ENCODE results near the gene ACSBG1.

Gene ACSBG1

DNA sequence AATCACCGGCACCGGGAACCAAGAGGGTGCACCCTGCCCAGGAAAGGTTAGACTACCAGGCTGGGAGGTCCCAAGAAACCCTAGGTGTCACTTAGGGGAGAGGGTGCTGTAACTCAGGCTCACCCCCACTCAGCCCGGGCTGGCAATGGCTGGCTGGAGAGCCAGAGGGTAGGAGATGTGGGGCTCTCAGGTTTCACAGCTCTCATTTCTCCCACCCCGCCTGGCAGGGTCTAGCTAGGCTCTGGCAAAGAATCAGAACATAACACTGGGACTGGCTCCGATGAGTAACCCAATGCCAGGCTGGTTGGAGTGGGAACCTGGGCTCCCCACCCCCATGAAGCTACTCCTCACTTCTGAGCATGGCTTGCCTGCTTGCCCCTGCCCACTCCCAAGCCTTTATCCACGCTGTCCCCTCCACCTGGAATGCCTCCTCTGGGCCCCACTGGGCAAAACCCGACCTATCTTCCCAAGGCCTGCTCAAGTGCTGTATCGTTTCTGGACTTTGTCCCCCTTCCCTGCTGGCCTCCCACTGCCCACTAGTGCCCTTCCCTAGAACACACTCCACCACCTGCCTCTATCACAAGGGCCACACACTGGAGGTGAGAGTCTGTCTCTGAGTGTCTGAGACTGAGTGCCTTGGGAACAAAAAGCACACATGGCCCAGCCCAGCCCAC, 105.2 kb downstream of the ACSBG1 start:
- DNase-seq, result no peak

DNA sequence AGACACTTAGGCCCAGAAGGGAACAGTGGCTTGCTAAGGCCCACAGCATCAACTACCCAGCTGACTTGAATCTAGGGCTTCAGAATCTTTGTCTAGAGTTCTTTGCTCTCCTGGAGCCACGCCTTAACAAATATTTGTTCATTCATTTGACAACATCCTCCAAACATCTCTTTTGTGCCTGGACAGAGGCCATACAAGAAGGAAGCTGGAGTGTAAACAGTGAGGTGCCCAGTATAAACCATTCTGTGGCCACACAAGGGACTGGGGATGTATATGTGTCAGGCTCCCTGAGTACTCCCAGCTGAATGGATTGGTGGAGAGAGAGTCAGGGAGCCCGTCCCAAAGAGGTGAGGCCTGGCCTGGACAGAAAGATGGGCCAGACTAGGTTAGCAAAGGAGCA, 106.5 kb downstream of the ACSBG1 start:
- DNase-seq, result no peak

GRCh38 chr15:78125267-78125666, 109.1 kb downstream of the ACSBG1 start:
- no peak for DNase-seq

- DNase-seq, result no peak
These were observed 113.8 kb downstream of the ACSBG1 start for GRCh38 chr15:78120523-78120922.

All from CD4-positive, alpha-beta T cell treated with Interleukin-1 beta for 1 hour (primary cell).